Fibroblast of skin of back (primary cell): ENCODE measurements around the gene ABCC3.
A peak's percentile ranks its signal among the peaks of the same experiment; 100 is the strongest.

ENCODE experiments used
- DNase-seq: peaks from one replicate; pipeline ENCODE4 v3.0.0-alpha.2; 2013

ABCC3 gene

GRCh38 chr17:50645748-50646682 lies 11.3 kb downstream of the ABCC3 start:
- DNase-seq = no peak

GRCh38 chr17:50647187-50647586 lies 12.5 kb downstream of the ABCC3 start:
- DNase-seq = no peak

GRCh38 chr17:50649042-50649908 lies 14.6 kb downstream of the ABCC3 start:
- DNase-seq = peak; percentile 26

- DNase-seq = no peak
These were observed 17.0 kb downstream of the ABCC3 start for GRCh38 chr17:50651661-50652060.

GRCh38 chr17:50653738-50654137 lies 19.1 kb downstream of the ABCC3 start:
- DNase-seq = no peak

GRCh38 chr17:50656509-50656908 lies 21.8 kb downstream of the ABCC3 start:
- no peak for DNase-seq

GRCh38 chr17:50657054-50657453 lies 22.4 kb downstream of the ABCC3 start:
- DNase-seq = no peak

- no peak for DNase-seq
These were observed 22.9 kb downstream of the ABCC3 start for GRCh38 chr17:50657627-50658026.

GRCh38 chr17:50658616-50659015 lies 23.9 kb downstream of the ABCC3 start:
- no peak for DNase-seq

GRCh38 chr17:50659179-50659578 lies 24.5 kb downstream of the ABCC3 start:
- no peak for DNase-seq

- peak; percentile 25 for DNase-seq
These were observed 25.6 kb downstream of the ABCC3 start for GRCh38 chr17:50660042-50660886.

GRCh38 chr17:50660887-50661345 lies 26.2 kb downstream of the ABCC3 start:
- DNase-seq = no peak

GRCh38 chr17:50661348-50661747 lies 26.7 kb downstream of the ABCC3 start:
- DNase-seq = no peak

GRCh38 chr17:50661795-50662391 lies 27.2 kb downstream of the ABCC3 start:
- peak; percentile 85 for DNase-seq

GRCh38 chr17:50662632-50663225 lies 28.0 kb downstream of the ABCC3 start:
- no peak for DNase-seq

GRCh38 chr17:50663812-50664374 lies 29.2 kb downstream of the ABCC3 start:
- no peak for DNase-seq

GRCh38 chr17:50664788-50665458 lies 30.2 kb downstream of the ABCC3 start:
- no peak for DNase-seq

- DNase-seq = no peak
These were observed 31.2 kb downstream of the ABCC3 start for GRCh38 chr17:50665838-50666237.

GRCh38 chr17:50666316-50666715 lies 31.6 kb downstream of the ABCC3 start:
- DNase-seq = no peak

- no peak for DNase-seq
These were observed 32.8 kb downstream of the ABCC3 start for GRCh38 chr17:50667259-50668024.
